Measurements from ENCODE around the gene ADCY6. TPM values are rescaled to one million over a fixed set of nuclear protein-coding genes. Genes with fewer than 3 reads are reported as not detected.

ADCY6 gene
- total RNA-seq, 2 donors from 2014 or later, result 52.8 to 58.6 TPM

DNA sequence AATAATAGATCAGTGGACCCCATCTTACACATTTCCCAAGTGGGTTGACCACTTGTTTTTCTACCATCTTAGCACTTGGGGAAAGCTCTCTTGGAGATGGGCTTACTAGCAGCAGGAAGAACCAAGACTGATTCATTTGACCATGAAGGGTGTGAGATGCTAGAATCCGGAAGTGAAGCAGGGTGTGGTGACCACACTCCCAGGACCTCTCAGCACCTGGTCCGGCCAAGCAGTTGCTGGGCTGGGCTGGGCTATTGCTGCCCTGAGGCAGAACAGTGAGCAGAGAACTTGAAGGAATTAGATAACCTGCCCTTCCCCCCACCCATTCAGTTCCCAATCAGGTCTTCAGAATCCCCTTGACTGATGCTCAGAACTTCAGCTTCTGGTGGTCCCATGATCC, 24.4 kb downstream of the ADCY6 start:
- H3K27ac Mint-ChIP-seq, result no peak overlapping the region
- Histone ChIP-seq H3K36me3 (ENCODE audit: control insufficient read depth, insufficient read depth, low read length) (peaks cover 25% of the 10 kb centered on the region), H3K4me1 (ENCODE audit: control insufficient read depth, insufficient read depth, low read length) (peaks cover 3% of the 10 kb centered on the region), H3K27me3 (ENCODE audit: control insufficient read depth, insufficient read depth, low read length, poor library complexity, severe bottlenecking) (no peaks in the 10 kb centered on the region), H3K9ac (ENCODE audit: extremely low read depth, low read length, poor library complexity, severe bottlenecking) (no peak overlapping the region), H3K9me3 (ENCODE audit: control insufficient read depth, low read length) (no peaks in the 10 kb centered on the region), H3K27ac (ENCODE audit: low read depth, low read length) (no peak overlapping the region), H3K4me3 (ENCODE audit: low read length) (no peak overlapping the region)
- TF ChIP-seq, protein P1, sequence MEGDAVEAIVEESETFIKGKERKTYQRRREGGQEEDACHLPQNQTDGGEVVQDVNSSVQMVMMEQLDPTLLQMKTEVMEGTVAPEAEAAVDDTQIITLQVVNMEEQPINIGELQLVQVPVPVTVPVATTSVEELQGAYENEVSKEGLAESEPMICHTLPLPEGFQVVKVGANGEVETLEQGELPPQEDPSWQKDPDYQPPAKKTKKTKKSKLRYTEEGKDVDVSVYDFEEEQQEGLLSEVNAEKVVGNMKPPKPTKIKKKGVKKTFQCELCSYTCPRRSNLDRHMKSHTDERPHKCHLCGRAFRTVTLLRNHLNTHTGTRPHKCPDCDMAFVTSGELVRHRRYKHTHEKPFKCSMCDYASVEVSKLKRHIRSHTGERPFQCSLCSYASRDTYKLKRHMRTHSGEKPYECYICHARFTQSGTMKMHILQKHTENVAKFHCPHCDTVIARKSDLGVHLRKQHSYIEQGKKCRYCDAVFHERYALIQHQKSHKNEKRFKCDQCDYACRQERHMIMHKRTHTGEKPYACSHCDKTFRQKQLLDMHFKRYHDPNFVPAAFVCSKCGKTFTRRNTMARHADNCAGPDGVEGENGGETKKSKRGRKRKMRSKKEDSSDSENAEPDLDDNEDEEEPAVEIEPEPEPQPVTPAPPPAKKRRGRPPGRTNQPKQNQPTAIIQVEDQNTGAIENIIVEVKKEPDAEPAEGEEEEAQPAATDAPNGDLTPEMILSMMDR (conservative IDR thresholded peaks at IDR 0.05), result no peak
- H3K27me3 Mint-ChIP-seq (ENCODE audit: insufficient read depth), result no peaks in the 10 kb centered on the region
- no peak overlapping the region for H3K4me3 Mint-ChIP-seq
- no peaks in the 10 kb centered on the region for H3K9me3 Mint-ChIP-seq
- no peak for DNase-seq
- peaks cover 30% of the 10 kb centered on the region for H3K36me3 Mint-ChIP-seq (ENCODE audit: low read depth)
- H3K4me1 Mint-ChIP-seq, result peaks cover 7% of the 10 kb centered on the region
- WGBS, 2 experiments (ENCODE audit: insufficient coverage in 1 of 2, insufficient read length in 1 of 2), result 95% methylated on average over 2 of the region's 2 CpGs; no CpG with 5 or more reads in 1 of the 2 experiments

DNA sequence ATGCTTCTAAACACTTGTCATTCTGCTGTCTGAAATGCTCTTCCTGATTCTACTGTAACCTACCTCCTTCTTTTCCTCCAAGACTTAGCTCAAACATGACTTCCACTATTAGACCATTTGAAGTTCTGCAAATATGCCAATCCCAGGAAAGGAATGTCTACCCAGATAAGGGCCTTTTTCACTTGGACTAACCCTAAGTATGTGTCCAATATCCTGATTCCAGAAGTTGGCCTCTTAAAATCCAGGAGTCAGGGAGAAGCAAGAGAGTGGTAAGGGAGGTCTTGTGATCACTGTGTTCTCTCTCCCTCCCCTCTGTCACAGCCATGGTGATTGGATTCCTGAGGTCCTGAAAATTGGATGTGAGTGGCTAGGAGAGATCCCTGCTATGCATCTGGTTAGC, 30.2 kb downstream of the ADCY6 start:
- Histone ChIP-seq H3K4me3 (ENCODE audit: low read length) (no peak overlapping the region), H3K36me3 (ENCODE audit: control insufficient read depth, insufficient read depth, low read length) (no peaks in the 10 kb centered on the region), H3K9me3 (ENCODE audit: control insufficient read depth, low read length) (no peaks in the 10 kb centered on the region), H3K4me1 (ENCODE audit: control insufficient read depth, insufficient read depth, low read length) (no peaks in the 10 kb centered on the region), H3K27ac (ENCODE audit: low read depth, low read length) (no peak overlapping the region), H3K9ac (ENCODE audit: extremely low read depth, low read length, poor library complexity, severe bottlenecking) (no peak overlapping the region), H3K27me3 (ENCODE audit: control insufficient read depth, insufficient read depth, low read length, poor library complexity, severe bottlenecking) (no peaks in the 10 kb centered on the region)
- TF ChIP-seq, protein P1 (conservative IDR thresholded peaks at IDR 0.05), result no peak
- H3K4me3 Mint-ChIP-seq, result no peak overlapping the region
- no peaks in the 10 kb centered on the region for H3K4me1 Mint-ChIP-seq
- no peaks in the 10 kb centered on the region for H3K27me3 Mint-ChIP-seq (ENCODE audit: insufficient read depth)
- no peaks in the 10 kb centered on the region for H3K9me3 Mint-ChIP-seq
- DNase-seq, result no peak
- no peaks in the 10 kb centered on the region for H3K36me3 Mint-ChIP-seq (ENCODE audit: low read depth)
- H3K27ac Mint-ChIP-seq, result no peak overlapping the region

DNA sequence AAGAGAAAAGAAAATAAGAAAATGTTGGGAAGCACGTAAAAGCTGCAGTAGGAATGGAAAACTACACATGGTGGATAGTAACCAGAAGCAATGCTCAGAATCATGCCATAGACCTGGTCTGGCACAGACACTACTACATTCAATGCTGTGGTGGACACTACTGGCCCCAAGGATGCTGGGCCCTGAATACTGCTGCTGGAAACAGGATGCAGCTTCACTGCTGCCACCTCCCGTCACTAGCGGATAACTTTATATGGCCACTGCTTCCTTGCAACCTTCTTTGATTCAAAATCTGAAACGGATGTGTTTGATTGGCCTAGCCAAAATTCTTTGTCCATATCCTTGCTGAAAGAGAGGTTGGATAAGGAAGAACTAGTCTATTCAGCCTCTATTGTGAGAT, 30.7 kb downstream of the ADCY6 start:
- no peak overlapping the region for H3K9ac ChIP-seq (ENCODE audit: extremely low read depth, low read length, poor library complexity, severe bottlenecking)

More for the DNA sequence above, 30.7 kb downstream of the ADCY6 start:
- H3K4me1 ChIP-seq (ENCODE audit: control insufficient read depth, insufficient read depth, low read length), result no peaks in the 10 kb centered on the region
- no peaks in the 10 kb centered on the region for H3K27me3 Mint-ChIP-seq (ENCODE audit: insufficient read depth)
- TF ChIP-seq, protein P1 (conservative IDR thresholded peaks at IDR 0.05), result peak; percentile 23
- no peaks in the 10 kb centered on the region for H3K36me3 Mint-ChIP-seq (ENCODE audit: low read depth)
- peaks cover 2% of the 10 kb centered on the region for H3K4me1 Mint-ChIP-seq
- H3K27ac Mint-ChIP-seq, result no peak overlapping the region
- no peak for DNase-seq
- no peaks in the 10 kb centered on the region for H3K27me3 ChIP-seq (ENCODE audit: control insufficient read depth, insufficient read depth, low read length, poor library complexity, severe bottlenecking)
- no peaks in the 10 kb centered on the region for H3K36me3 ChIP-seq (ENCODE audit: control insufficient read depth, insufficient read depth, low read length)
- H3K4me3 ChIP-seq (ENCODE audit: low read length), result no peak overlapping the region
- H3K9me3 ChIP-seq (ENCODE audit: control insufficient read depth, low read length), result no peaks in the 10 kb centered on the region
- no peak overlapping the region for H3K27ac ChIP-seq (ENCODE audit: low read depth, low read length)
- WGBS, 2 experiments (ENCODE audit: insufficient coverage in 1 of 2, insufficient read length in 1 of 2), result 86 to 88% methylated on average over 4 of the region's 4 CpGs
- no peak overlapping the region for H3K4me3 Mint-ChIP-seq
- no peaks in the 10 kb centered on the region for H3K9me3 Mint-ChIP-seq

All from endodermal cell (in vitro differentiated cells).